Gastrocnemius medialis (tissue), 4 donors: ENCODE data around the gene UGT1A8. TPM values are rescaled to one million over a fixed set of nuclear protein-coding genes. Genes with fewer than 3 reads are reported as not detected.
"Not testable (repeated sequence)": the region's sequence is repeated elsewhere in the genome, so short reads cannot be mapped to it uniquely, and the experiment has no call there.

Experiments used
- ATAC-seq, 2 donors: fragments of 150-250 bp; one replicate each; pipeline ENCODE4 v1.9.1; 2016
- DNase-seq, 2 donors: peaks; one replicate each; pipeline ENCODE4 v3.0.0-alpha.2; 2019
- H3K27ac ChIP-seq, 4 donors: fragments of 200-600 bp; sonication (generic); 1 replicate in 1 of 4; 2 replicates in 3 of 4; pipeline ENCODE4 v1.5.1; 2016 to 2018; ENCODE audit warnings: mild to moderate bottlenecking in 2 of 4, moderate library complexity in 1 of 4
- H3K27me3 ChIP-seq, 3 donors: fragments of 200-600 bp; sonication (generic) in 2 of 3; 1 replicate in 1 of 3; 2 replicates in 2 of 3; pipeline versions ENCODE4 v1.5.1 to v1.6.0; 2016 to 2019; ENCODE audit warnings: mild to moderate bottlenecking in 1 of 3, moderate library complexity in 1 of 3
- H3K36me3 ChIP-seq, 2 donors: fragments of 200-600 bp; sonication (generic) in 1 of 2; one replicate each; pipeline ENCODE4 v1.5.1; 2017 to 2018
- H3K4me1 ChIP-seq, 2 donors: fragments of 200-600 bp; sonication (generic) in 1 of 2; one replicate each; pipeline ENCODE4 v1.5.1; 2016 to 2017; ENCODE audit warnings: mild to moderate bottlenecking in 2 of 2
- H3K4me3 ChIP-seq, 4 donors: fragments of 200-600 bp; sonication (generic) in 3 of 4; 1 replicate in 1 of 4; 2 replicates in 3 of 4; pipeline ENCODE4 v1.5.1; 2016 to 2019; ENCODE audit warnings: mild to moderate bottlenecking in 2 of 4
- H3K9me3 ChIP-seq, 3 donors: fragments of 200-600 bp; sonication (generic) in 2 of 3; 1 replicate in 1 of 3; 2 replicates in 2 of 3; pipeline ENCODE4 v1.5.1; 2016 to 2019
- CTCF ChIP-seq, 5 experiments: fragments of 450-650 bp in 3 of 5; fragments of 200-600 bp in 2 of 5; sonication (generic) in 2 of 5; IDR thresholded peaks in 4 of 5; conservative IDR thresholded peaks in 1 of 5; 1 replicate in 4 of 5; 2 replicates in 1 of 5; pipeline ENCODE4 v1.5.1; 2016 to 2019; ENCODE audit warnings: antibody characterized with exemption in 5 of 5, mild to moderate bottlenecking in 3 of 5, moderate library complexity in 3 of 5
- POLR2A ChIP-seq, 2 donors: fragments of 450-650 bp; IDR thresholded peaks; one replicate each; pipeline ENCODE4 v1.6.1; 2017; ENCODE audit warnings: antibody characterized with exemption in 2 of 2, mild to moderate bottlenecking in 2 of 2, moderate library complexity in 2 of 2
- in situ Hi-C, 4 donors: fragments of 200-750 bp; cut with MboI; loops; one replicate each; pipeline versions ENCODE4 v1.15.0 to v1.8.0; 2017; ENCODE audit warnings: low sequenced_read_pairs in 4 of 4
- intact Hi-C: fragments of 100-400 bp; cut with DNase I; formaldehyde crosslinking; loops from one replicate; pipeline ENCODE4 v1.15.1; 2023; ENCODE audit warnings: low total_unique reads
- total RNA-seq, 4 donors: library from RNA; depleted of rRNA; stranded (reverse); fragments of >200 nt; gene quantifications; one replicate each; pipeline versions ENCODE4 v1.1.0 to v1.2.3, GENCODE V29; 2016

UGT1A8 gene
- total RNA-seq, 4 donors from 2014 or later: not detected

- H3K4me1 ChIP-seq: no peaks in the 10 kb centered on the region
- no peak for DNase-seq
- intact Hi-C loops (no loop called here), in situ Hi-C loops (no loop called here)
- H3K9me3 ChIP-seq: no peaks in the 10 kb centered on the region
- no peaks in the 10 kb centered on the region for H3K27me3 ChIP-seq
- H3K4me3 ChIP-seq: no peak overlapping the region
- no peak for ATAC-seq
- TF ChIP-seq CTCF (IDR thresholded peaks at IDR 0.05 in 4 of 5, conservative IDR thresholded peaks at IDR 0.05 in 1 of 5) (no peak), POLR2A (IDR thresholded peaks at IDR 0.05) (no peak)
- no peaks in the 10 kb centered on the region for H3K36me3 ChIP-seq
- no peak overlapping the region for H3K27ac ChIP-seq
These were observed 11.8 kb upstream of the UGT1A8 start for GRCh38 chr2:233605680-233606079.

GRCh38 chr2:233611284-233611683 is 6.1 kb upstream of the UGT1A8 start:
- Histone ChIP-seq H3K36me3 (no peaks in the 10 kb centered on the region), H3K4me1 (no peaks in the 10 kb centered on the region), H3K4me3 (no peak overlapping the region), H3K27me3 (no peaks in the 10 kb centered on the region), H3K9me3 (no peaks in the 10 kb centered on the region), H3K27ac (no peak overlapping the region)
- intact Hi-C loops: no loop called here
- in situ Hi-C loops: no loop called here
- no peak for ATAC-seq
- DNase-seq: no peak
- no peak for TF ChIP-seq CTCF (IDR thresholded peaks at IDR 0.05 in 4 of 5, conservative IDR thresholded peaks at IDR 0.05 in 1 of 5)
- no peak for TF ChIP-seq POLR2A (IDR thresholded peaks at IDR 0.05)

- ATAC-seq: no peak
- intact Hi-C loops: no loop called here
- Histone ChIP-seq H3K27ac (no peak overlapping the region), H3K4me1 (no peaks in the 10 kb centered on the region), H3K36me3 (no peaks in the 10 kb centered on the region), H3K4me3 (no peak overlapping the region), H3K9me3 (no peaks in the 10 kb centered on the region), H3K27me3 (no peaks in the 10 kb centered on the region)
- DNase-seq: no peak
- no peak for TF ChIP-seq CTCF (IDR thresholded peaks at IDR 0.05 in 4 of 5, conservative IDR thresholded peaks at IDR 0.05 in 1 of 5)
- no peak for TF ChIP-seq POLR2A (IDR thresholded peaks at IDR 0.05)
- in situ Hi-C loops: no loop called here
These were observed 2.8 kb downstream of the UGT1A8 start for GRCh38 chr2:233620204-233620603.

GRCh38 chr2:233621863-233622262 is 4.4 kb downstream of the UGT1A8 start:
- H3K27ac ChIP-seq, H3K27me3 ChIP-seq, H3K36me3 ChIP-seq, ATAC-seq, H3K4me3 ChIP-seq, DNase-seq, H3K9me3 ChIP-seq, in situ Hi-C loops, intact Hi-C loops, H3K4me1 ChIP-seq: not testable (repeated sequence)

- no peak for DNase-seq
- no peaks in the 10 kb centered on the region for H3K36me3 ChIP-seq
- H3K27me3 ChIP-seq: no peaks in the 10 kb centered on the region
- no peak for ATAC-seq
- H3K4me3 ChIP-seq: no peak overlapping the region
- intact Hi-C loops: no loop called here
- TF ChIP-seq POLR2A (IDR thresholded peaks at IDR 0.05) (no peak), CTCF (IDR thresholded peaks at IDR 0.05 in 4 of 5, conservative IDR thresholded peaks at IDR 0.05 in 1 of 5) (no peak)
- no peaks in the 10 kb centered on the region for H3K9me3 ChIP-seq
- in situ Hi-C loops: no loop called here
- H3K4me1 ChIP-seq: no peaks in the 10 kb centered on the region
- H3K27ac ChIP-seq: no peak overlapping the region
These were observed 10.0 kb downstream of the UGT1A8 start for GRCh38 chr2:233627331-233628025.

- in situ Hi-C loops, DNase-seq, H3K27me3 ChIP-seq, ATAC-seq, H3K4me1 ChIP-seq, H3K9me3 ChIP-seq, intact Hi-C loops, H3K36me3 ChIP-seq, H3K4me3 ChIP-seq, H3K27ac ChIP-seq: not testable (repeated sequence)
These were observed 18.9 kb downstream of the UGT1A8 start, which contains the start of gene UGT1A10 for GRCh38 chr2:233636306-233636705. TSS of gene UGT1A10 (plus strand) at chr2:233636448. CDS start at chr2:233636523, 75 bp downstream.
